ENCODE data around the gene MFSD11.
A peak's percentile ranks its signal among the peaks of the same experiment; 100 is the strongest.
"Not testable (repeated sequence)": the region's sequence is repeated elsewhere in the genome, so short reads cannot be mapped to it uniquely, and the experiment has no call there.

Gene MFSD11

DNA sequence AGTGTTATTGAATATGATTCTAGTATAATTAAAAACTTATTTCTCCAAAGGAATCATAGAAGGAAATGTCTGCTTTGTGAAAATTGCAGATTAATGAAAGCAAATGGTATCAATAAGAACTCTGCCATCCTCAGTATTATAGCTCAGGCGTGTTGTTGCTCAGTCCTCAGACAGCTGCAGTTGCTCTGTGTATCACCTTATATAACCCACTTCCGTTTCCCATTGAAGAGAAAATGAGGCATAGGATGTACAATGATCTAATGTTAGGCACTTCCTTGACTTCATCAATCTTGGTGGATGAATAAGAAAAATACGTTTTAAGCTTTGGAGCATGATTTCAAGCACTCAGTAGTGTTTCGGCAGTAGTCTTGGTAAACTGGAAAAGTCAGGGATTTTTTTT is 14.1 kb downstream of the MFSD11 start:
- DNase-seq = no peak

DNA sequence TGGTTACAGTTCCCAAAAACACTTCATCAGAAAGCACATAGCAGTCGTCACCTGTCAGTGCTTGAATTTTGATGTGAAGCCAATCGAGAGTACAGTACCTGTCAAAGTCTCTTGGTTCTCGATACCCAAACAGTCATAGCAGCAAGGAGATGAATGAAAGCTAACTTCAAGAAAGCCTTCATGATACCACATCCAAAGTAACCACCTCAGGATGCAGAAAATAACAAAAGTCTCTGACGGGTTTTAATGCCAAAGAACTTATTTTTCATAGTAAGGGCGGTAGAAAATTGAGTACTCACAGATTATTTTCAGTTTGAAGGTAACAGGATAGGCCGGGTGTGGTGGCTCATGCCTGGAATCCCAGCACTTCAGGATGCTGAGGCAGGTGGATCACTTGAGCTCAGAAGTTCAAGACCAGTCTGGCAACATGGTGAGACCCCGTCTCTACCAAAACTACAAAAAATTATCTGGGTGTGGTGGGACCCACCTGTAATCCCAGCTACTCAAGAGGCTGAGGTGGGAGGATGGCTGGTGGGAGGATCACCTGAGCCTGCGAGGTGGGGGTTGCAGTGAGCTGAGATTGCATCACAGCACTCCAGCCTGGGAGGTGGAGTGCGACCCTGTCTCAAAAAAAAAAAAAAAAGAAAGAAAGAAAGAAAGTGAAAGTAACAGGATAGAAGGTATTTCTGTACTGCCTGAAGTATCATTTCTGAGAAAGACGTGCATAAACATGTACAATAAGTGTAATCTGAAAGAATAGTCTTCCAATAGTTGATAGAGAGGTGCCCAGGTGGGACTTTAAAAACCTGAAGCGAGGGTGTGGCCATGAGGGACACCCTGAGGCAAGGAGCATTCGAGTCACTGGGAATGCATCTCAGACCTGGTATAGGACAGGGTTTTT is 15.4 kb downstream of the MFSD11 start:
- no peak for DNase-seq

DNA sequence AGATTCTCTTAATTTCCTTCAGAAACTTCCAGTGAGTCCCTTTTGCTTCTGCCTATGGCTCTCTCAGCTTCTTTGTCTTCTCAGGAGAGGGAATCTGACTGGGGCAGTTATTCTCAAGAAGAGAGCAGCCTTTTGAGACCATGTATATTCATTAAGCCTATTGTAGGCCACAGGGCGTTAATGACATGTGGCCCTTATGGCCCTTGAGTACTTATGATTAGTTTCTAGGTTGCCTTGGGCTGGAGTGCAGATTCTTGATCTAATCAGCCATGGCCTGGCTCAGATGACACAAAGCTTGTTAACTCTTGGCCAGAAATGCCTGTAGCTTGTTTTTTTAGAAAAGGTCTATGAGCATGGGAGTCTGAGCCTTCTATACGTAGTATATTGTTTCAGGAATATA is 17.4 kb downstream of the MFSD11 start:
- DNase-seq = no peak

DNA sequence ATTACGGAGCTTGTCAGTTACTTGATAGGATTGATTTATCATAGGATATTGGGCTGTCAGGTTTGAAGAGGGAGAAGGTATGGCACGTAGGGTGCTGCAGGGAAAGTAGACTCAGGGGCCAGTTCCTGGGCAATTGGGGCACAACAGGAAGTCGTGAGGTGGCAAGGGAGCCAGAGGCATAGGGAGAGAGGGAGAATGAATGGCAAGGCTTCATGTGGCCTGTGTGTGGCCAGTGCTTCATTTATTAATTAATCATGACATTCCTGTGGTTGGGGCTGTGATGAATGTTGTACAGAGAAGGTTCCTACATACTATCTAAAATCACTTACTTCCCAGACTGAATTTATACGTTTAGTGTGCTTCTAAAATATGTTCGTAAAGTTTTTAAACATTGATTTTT is 19.3 kb downstream of the MFSD11 start:
- no peak for DNase-seq

DNA sequence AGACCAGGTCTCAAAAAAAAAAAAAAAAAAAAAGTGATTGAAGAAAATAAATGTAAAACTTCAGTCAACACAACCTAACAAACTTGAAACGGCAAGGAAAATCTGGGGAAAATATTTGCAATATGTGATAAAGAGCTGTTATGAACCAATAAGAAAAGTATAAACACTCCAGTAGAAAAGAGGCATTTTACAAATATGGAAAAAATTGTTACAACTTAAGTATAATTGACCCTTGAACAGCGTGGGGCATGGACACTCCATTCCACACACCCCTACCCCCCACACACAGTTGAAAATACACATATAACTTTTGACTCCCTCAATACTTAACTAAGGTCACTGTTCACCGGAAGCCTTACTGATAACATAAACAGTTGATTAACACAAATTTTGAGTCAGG is 20.7 kb downstream of the MFSD11 start:
- no peak for DNase-seq

GRCh38 chr17:76772842-76773525 is 35.1 kb downstream of the MFSD11 start:
- DNase-seq = peak; percentile 21 to 65

DNA sequence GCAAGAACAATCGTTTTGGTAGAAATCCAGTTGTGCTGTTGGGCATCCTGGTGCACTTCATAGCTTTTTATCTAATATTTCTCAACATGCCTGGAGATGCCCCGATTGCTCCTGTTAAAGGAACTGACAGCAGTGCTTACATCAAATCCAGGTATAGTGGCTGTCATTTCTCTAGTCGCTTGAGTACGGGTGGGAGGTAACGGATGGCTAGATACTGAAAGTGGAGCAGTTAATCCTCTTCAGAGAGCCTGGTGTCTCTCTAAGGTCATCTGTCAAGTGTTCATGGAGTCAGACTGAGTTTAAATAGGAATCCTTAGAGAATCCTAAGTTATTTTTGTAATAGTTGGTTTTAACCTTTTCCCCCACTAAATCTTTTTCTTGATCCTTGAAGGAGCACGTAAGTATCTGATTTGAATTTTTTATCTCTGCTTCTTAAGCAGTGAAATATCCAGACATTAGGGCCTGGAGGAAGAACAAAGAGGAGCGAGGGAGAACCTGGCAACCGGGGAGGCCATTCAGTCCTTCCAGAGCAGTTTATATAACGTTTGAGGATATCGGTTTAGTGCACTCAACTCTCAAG is 37.2 kb downstream of the MFSD11 start:
- no peak for DNase-seq

DNA sequence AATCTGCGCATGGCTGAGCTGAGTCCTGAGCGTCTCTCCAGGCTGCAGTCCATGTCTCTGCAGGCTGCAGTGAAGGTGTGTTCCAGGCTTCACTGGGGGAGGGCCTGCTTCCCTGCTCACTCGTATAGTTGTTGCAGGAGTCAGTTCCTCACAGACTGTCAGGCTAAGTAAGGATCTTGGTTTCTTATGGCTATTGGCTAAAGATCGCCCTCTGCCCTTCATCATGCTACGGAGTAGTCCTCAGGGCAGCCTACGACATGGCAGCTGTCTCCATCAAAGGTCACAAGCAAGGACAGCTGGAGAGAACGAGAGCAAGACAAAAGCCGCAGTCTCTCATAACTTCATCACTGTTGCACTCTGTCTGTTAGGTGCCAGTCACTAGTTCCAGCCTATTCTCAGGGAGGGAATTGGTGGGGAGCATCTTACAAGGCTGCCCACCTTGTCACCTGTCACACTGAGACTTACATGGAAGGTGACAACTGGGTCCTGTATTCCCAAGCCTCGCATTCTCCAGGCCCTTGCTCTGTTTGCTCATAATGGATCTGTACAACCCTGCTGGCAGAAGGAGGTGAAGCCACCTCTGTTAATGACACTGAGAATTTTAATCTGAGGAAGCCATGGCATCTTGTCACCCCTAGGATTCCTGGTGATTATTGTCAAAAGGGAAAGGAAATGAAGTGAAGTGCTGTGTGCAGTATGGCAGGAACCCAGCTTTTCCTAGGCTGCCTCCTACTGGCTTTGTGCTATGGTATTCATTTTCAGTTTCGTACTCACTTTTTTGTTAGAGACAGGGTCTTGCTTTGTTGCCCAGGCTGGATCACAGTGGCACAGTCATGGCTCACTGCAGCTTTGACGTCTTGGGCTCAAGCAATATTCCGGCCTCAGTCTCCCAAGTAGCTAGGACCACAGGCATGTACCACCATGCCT is 43.4 kb downstream of the MFSD11 start:
- no peak for DNase-seq

DNA sequence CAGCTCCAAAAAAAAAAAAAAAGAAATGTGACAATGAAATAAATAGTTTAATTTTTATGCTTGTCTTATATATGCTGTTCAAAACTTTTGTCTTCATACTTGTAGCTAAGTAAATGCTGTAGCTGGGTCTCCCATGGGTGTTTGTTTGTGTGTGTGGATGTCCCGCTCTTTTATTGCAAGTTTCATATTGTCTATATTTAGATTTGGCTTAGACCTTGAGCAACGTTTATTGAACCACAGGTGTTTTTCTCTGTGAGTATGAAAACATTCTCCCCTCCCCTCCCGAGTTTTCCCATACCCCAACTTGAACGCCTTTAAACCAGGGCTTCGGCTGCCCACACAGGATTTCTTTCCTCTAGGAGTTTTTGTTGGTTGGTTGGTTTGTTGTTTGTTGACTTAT is 45.2 kb downstream of the MFSD11 start:
- DNase-seq = no peak

GRCh38 chr17:76784926-76785325 is 47.0 kb downstream of the MFSD11 start:
- DNase-seq = no peak

DNA sequence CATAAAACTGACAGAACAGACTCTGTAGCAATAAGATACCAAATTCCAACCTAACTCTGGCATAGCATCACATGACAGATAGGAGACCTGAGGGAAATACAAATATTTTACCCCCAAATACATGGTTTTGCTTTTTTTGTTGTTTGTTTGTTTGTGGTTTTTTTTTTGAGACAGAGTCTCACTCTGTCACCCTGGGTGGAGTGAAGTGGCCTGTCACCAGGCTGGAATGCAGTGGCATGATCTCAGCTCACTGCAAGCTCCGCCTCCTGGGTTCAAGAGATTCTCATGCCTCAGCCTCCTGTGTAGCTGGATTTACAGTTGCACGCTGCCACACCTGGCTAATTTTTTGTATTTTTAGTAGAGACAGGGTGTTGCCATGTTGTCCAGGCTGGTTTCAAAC is 49.9 kb downstream of the MFSD11 start:
- DNase-seq = not testable (repeated sequence)

DNA sequence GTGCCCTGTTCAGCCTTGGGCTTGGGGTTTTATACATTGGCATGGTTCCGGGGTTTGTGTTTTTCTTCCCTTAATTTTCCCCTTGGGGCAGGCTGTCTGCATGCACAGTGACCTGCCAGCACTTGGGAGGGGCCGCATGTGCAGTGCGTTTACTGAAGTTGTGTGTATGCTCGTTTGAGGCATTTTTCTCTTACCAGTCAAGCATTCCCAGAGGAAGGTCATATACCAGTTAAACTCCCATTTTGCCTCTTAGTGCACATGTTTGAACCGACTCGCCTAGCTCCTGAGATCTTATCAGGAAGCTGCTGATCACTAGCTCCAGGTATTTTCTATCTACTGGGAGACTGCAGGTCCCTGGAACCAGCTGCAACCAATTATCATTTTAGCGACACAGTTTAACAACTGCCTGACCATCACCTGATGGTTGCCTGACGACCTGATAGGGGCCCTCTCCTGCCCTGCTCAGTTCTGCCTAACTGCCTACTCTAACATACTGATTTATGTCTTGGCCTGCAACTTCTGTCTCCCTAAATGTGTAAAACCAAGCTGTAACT is 51.4 kb downstream of the MFSD11 start:
- no peak for DNase-seq

DNA sequence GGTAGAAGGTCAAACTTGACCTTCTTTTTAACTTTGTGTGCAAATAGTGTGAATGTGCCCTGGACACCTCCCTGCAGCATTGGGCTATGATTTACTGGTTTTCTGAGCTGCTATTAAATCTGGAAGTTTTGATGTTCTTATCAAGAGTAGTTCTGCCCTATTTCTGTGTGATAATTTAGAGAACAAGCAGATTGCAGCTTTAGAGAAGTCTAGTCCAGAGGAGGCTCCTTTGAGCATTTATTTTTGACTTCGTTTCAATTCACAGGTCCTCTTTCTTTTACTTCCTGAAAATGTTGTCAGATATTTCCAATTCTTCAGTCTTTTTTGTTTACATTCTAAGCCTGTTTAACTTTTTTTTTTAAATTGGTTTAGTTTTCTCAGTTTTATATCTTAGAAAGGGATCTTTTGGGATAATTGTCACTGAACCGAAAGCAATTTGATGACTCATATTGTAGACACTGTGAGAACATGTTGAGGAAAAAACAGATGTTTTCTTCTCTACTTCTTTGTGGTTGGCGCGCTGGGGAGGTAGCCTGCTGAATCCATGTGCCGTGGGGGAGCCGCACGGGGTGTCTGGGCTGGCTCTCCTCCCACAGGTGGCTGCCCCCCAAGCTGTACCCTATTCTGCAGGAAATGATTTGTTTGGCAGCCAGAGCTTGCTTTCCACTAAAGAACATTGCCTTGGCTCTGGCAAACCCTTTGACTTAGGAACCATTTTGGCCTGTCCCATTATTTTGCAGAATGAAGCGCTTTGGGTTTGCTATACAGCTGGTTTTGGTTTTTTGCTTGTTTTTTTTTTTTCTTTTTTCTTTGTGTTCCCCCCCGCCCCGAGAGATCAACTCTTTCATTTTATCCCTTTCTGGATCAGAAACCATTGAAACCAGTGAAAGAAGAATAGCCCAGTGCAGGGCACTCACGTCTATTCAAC is 53.4 kb downstream of the MFSD11 start:
- DNase-seq = peak in 1 of 2 donors; percentile 91

- no peak for DNase-seq
Observed at GRCh38 chr17:76792348-76792747, 54.4 kb downstream of the MFSD11 start.

GRCh38 chr17:76793775-76794174 is 55.9 kb downstream of the MFSD11 start:
- DNase-seq = no peak

DNA sequence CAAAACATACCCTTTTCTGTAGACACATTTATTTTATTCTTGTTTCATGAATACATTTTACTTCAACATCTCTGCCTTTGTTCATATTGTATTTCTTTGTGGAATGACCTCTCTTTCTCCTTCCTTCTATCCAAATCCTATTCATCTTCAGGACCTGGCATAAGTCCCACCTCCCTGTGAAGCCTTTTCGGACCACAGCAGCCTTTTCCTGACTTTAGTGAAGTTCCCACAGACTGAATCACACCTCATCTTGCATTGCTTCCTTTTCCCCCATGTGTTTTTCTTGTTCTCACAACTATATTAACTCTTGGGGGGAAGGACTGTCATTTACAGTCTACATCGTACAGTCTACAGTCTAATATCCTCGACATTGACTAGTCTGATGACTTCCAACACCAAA is 58.2 kb downstream of the MFSD11 start:
- DNase-seq = no peak

DNA sequence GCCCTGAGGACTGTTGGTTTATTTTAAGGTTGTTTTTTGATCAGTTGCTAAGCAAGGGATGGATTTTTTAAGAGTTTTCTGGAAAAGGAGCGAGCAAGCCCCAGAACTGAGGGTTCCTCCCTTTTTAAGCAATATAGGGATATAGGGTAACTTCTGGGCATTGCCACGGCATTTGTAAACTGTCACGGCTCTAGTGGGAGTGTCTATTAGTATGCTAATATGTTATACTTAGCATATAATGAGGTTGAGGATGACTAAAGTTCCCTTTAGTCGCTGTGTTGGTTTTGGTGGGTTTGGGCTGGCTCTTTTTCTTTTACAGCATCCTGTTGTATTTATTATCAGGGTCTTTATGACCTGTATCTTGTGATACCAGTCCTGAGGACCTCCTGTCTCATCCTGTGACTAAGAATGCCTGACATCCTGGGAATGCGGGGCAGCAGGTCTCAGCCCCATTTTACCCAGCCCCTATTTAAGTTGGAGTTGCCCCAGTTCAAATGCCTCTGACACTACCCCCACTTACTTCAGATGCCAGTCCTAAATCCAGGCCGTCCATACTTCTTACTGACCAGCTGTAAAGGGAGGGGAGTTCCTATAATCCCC is 59.4 kb downstream of the MFSD11 start:
- no peak for DNase-seq

GRCh38 chr17:76801706-76802105 is 63.8 kb downstream of the MFSD11 start:
- DNase-seq = no peak

DNA sequence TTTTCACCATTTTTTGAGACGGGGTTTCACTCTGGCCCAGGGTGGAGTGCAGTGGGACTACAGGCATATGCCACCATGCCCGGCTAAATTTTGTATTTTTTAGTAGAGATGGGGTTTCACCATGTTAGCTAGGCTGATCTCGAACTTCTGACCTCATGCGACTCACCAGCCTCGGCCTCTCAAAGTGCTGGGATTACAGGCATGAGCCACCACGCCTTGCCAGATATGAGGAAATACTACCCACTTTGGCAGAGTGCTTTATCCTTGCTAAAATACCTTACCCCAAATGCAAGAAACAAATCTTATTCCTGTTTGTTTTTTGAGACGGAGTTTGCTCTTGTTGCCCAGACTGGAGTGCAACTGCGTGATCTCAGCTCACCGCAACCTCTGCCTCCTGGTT is 67.4 kb downstream of the MFSD11 start:
- no peak for DNase-seq

GRCh38 chr17:76806151-76806550 is 68.2 kb downstream of the MFSD11 start:
- DNase-seq = not testable (repeated sequence)

DNA sequence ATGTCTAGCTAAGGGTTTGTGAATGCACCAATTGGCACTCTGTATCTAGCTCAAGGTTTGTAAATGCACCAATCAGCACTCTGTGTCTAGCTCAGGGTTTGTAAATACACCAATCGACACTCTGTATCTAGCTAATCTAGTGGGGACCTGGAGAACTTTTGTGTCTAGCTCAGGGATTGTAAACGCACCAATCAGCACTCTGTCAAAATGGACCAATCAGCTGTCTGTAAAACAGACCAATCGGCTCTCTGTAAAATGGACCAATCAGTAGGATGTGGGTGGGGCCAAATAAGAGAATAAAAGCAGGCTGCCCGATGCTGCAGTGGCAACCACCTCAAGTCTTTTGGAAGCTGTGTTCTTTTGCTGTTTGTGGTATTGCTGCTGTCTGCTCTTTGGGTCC is 68.8 kb downstream of the MFSD11 start:
- DNase-seq = not testable (repeated sequence)

Measured in bone marrow (tissue), 2 donors.